22Rv1 (cell line): ENCODE data around the gene ASB4.
A peak's percentile ranks its signal among the peaks of the same experiment; 100 is the strongest.

Experiments used
- H3K27ac ChIP-seq: fragments of 450-650 bp; 2 replicates; pipeline ENCODE4 v1.5.1; 2017
- CTCF ChIP-seq: fragments of 450-650 bp; IDR thresholded peaks from 2 replicates; pipeline ENCODE4 v1.5.1; 2017; ENCODE audit warnings: mild to moderate bottlenecking
- ZFX ChIP-seq: fragments of 450-650 bp; IDR thresholded peaks from 2 replicates; pipeline ENCODE4 v1.6.1; 2017; ENCODE audit warnings: antibody characterized with exemption, borderline replicate concordance

The ASB4 gene

GRCh38 chr7:95471071-95471470 is 14.7 kb upstream of the ASB4 start:
- TF ChIP-seq ZFX (no peak), CTCF (no peak)
- H3K27ac ChIP-seq: no peak overlapping the region

- TF ChIP-seq ZFX: no peak
- no peak for TF ChIP-seq CTCF
- no peak overlapping the region for H3K27ac ChIP-seq
These were observed 13.1 kb upstream of the ASB4 start for GRCh38 chr7:95472581-95473161.

GRCh38 chr7:95473276-95473985 is 12.3 kb upstream of the ASB4 start:
- TF ChIP-seq ZFX: no peak
- TF ChIP-seq CTCF: no peak
- H3K27ac ChIP-seq: no peak overlapping the region

GRCh38 chr7:95476072-95476847 is 9.5 kb upstream of the ASB4 start:
- no peak for TF ChIP-seq CTCF
- TF ChIP-seq ZFX: no peak
- H3K27ac ChIP-seq: peak overlapping the region; percentile 11; the same call in 1 of the 2 replicates

- peak overlapping the region; percentile 11; the same call in 1 of the 2 replicates for H3K27ac ChIP-seq
- TF ChIP-seq ZFX: no peak
- TF ChIP-seq CTCF: peak; percentile 90
These were observed 8.7 kb upstream of the ASB4 start for GRCh38 chr7:95476904-95477594.

GRCh38 chr7:95478272-95479037 is 7.3 kb upstream of the ASB4 start:
- H3K27ac ChIP-seq: no peak overlapping the region
- TF ChIP-seq CTCF (peak; percentile 79), ZFX (no peak)
